SK-N-SH (cell line): ENCODE measurements around the gene MID1.

Source experiments
- CTCF ChIP-seq: fragments of 200-600 bp; sonication (generic); IDR thresholded peaks from 2 replicates; pipeline ENCODE4 v1.6.1; 2017; ENCODE audit warnings: antibody characterized with exemption, mild to moderate bottlenecking, moderate library complexity
- EP300 ChIP-seq, 2 experiments: IDR thresholded peaks; 2 replicates each; pipeline versions ENCODE4 v1.4.0 to v1.6.1; 2012; ENCODE audit warnings: borderline replicate concordance in 1 of 2, low read depth in 1 of 2, low read length in 1 of 2
- MAX ChIP-seq: IDR thresholded peaks from 2 replicates; pipeline ENCODE4 v1.4.0; 2012; ENCODE audit warnings: low read depth
- MXI1 ChIP-seq: IDR thresholded peaks from 2 replicates; pipeline ENCODE4 v1.6.1; 2012; ENCODE audit warnings: mild to moderate bottlenecking, low read depth, low read length, improper control_type of control experiment
- RCOR1 ChIP-seq: fragments of 150-350 bp; IDR thresholded peaks from 2 replicates; pipeline ENCODE4 v1.6.1; 2017; ENCODE audit warnings: antibody characterized with exemption, low read length
- YY1 ChIP-seq: IDR thresholded peaks from 2 replicates; pipeline ENCODE4 v1.4.0; 2012; ENCODE audit warnings: low read depth, mild to moderate bottlenecking

DNA sequence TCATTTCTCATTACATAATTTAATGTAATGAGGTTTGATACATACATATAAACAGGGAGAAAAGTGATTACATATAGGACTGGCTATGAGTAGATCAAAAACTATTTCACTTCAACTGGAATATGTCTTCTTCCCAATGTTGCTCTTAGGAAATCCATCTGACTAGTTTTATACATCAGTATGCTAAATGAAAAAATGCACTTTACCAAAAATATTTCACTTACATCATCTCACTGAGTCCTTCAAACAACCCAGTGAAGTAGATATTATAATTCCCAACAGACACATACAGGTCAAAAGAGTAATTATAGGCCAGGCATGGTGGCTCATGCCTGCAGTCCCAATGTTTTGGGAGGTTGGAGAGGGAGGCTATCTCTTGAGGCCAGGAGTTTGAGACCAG lies 215.9 kb downstream of the MID1 start:
- no peak for TF ChIP-seq CTCF
- no peak for TF ChIP-seq EP300 (IDR thresholded peaks at IDR 0.05; ENCODE audit: borderline replicate concordance in 1 of 2, low read depth in 1 of 2, low read length in 1 of 2)
- TF ChIP-seq MXI1, result no peak
- no peak for TF ChIP-seq YY1
- no peak for TF ChIP-seq MAX
- no peak for TF ChIP-seq RCOR1
